HG03342 (cell line): Measurements from ENCODE around the gene SFXN5.

ENCODE experiments used
- ATAC-seq: cut with Tn5 transposase; IDR thresholded peaks from one replicate; pipeline ENCODE4 v1.9.1; 2021; ENCODE audit warnings: mild to moderate bottlenecking, moderate library complexity; ENCODE audit not compliant: unreplicated experiment

The SFXN5 gene

DNA sequence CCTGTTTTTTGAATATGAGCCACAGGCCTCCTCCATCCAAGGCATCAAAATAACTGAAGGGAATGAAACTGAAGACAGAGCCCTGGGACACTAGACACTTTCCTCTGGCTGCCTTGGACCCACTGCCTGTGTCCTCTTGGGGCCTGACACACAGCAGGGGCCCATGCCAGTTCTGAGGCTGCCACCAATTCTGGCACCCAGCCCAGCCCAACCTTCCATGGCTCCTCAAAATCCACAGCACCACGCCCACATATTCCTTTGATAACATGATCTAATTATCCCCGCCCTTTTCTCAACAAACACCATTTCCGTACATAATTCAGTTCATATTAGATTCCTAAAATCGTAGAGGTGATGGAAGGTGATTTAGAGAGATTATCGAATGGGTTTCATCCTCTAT is 90.0 kb downstream of the SFXN5 start:
- no peak for ATAC-seq

DNA sequence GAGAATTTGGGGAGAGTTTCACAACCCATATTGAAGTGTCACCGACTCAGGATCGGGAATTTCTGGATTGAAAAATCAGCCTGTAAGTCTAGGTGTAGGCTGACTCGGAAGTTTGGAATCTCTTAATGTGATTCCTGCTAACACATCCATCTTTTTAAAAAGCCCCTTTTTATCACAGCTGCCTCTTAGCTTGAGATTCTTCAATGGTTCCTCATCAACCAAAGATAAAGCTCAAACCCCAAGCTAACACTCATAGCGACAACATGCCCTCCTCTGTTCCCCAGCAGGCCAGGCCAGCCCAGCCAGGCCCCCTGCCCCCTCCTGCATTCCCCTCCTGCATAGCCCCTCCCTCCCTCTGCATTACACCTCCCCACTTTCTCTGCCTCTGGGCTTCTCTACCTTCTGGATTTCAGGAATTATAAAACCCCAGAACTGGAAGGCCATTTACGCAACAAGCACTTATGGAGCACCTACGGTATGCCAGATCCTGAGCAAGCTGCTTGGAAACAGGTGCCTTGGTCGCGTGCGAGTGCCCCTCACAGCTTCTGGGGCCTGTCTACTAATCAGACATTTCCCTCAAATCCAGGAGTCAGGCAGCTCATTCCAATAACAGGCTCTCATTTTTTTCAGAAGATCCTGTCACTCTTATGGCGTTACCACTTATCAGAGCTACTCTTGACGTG is 90.8 kb downstream of the SFXN5 start:
- no peak for ATAC-seq

- ATAC-seq = peak; percentile 66
These were observed 91.6 kb downstream of the SFXN5 start for GRCh38 chr2:72979896-72980295.

GRCh38 chr2:72975017-72975416 is 96.5 kb downstream of the SFXN5 start:
- no peak for ATAC-seq

DNA sequence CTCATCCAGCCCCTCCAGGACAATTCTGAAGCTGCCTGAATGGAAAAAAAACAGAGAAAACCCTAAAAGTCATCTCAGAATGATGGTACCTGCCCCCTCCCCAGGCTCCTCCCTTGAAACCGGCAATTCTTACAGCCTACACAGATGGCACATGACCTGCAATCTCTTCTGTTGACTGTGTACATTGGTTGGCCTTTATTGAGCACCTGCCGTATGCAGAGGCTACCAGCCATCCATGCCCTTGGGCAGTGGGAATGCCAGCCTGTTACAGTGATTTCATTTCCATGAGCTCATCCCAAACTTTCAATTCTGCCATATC is 97.1 kb downstream of the SFXN5 start:
- ATAC-seq = no peak

DNA sequence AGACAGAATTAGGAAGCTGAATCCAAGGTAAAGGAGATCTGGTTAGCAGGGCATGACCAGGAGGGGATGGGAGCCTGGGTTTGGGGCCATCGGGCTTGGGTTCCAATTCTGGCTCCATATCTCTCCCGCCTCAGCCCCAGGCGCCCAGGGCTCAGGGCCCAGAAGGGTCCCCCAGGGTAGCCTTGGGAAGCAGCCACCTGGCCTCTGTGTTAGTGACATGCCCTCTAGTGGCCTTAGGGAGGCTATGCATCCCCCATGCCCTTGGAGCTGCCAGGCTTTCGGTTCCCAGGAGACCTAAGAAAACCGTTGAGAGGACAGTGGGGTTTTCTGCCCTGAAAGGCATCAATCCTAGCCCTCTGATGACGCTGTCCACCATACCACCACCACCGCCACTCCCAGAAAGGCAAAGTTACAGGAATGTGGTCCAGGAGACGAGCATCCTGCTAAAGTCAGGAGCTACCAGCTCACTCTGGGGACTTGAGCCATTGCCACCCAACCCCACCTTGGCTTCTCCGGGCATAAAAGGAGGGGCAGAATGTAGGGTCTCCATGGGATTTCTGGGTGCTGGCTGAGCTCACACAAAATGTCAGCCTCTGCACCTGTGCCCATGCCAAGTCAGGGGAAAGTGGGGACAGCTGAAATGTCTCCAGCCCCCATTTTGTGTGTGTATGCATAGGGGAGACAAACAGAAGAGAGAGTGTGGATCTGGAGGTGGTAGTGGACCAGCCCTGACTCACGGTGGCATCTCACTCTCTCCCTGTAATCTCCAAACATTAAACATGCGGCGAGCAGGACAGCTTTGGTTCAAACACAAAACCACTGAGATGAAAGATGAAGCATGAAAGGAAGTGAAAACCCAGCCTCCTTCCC is 97.7 kb downstream of the SFXN5 start:
- ATAC-seq = peak; percentile 96

GRCh38 chr2:72973137-72973535 is 98.4 kb downstream of the SFXN5 start:
- ATAC-seq = no peak

GRCh38 chr2:72972352-72973136 is 99.0 kb downstream of the SFXN5 start:
- no peak for ATAC-seq

DNA sequence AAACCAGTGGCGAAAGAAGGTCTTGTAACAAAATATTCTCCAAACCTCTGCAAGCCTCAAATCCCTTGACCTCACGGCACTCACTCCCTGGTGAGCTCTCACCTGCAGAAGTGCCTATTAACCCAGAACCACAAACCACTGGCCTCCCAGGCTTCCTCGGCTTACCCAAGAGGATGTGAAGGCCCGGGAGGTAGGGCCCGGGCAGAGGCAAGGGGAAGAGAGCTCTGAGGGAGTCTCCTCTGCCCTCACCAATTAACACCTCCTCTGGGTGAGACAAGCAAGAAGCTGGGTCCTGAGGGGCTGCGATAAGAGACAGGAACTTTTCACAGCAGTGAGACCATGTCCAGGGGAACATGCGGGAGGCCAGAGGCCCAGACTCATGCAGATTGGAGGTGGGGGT is 100.5 kb downstream of the SFXN5 start:
- ATAC-seq = no peak

DNA sequence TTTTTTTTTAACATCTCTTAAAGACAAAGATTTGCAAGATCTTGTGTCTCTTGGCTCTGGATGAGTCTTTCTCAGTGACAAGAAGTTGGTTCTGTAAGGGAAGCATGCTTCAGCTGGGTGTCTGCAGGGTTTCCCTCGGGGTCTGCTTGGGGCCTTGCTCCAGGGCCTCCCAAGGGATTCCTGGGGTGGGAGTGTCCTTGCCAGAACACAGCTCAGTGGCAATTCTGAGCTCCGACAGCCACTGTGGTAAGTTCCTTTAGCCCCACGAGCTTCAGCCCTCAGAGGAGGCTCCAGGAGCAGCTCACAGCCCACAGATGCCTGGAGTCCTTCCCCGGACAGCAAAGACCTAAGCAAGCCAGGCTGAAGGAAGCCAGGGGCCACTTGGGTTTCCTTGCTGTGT is 101.8 kb downstream of the SFXN5 start:
- ATAC-seq = no peak

- ATAC-seq = no peak
These were observed 103.2 kb downstream of the SFXN5 start for GRCh38 chr2:72968286-72968685.

DNA sequence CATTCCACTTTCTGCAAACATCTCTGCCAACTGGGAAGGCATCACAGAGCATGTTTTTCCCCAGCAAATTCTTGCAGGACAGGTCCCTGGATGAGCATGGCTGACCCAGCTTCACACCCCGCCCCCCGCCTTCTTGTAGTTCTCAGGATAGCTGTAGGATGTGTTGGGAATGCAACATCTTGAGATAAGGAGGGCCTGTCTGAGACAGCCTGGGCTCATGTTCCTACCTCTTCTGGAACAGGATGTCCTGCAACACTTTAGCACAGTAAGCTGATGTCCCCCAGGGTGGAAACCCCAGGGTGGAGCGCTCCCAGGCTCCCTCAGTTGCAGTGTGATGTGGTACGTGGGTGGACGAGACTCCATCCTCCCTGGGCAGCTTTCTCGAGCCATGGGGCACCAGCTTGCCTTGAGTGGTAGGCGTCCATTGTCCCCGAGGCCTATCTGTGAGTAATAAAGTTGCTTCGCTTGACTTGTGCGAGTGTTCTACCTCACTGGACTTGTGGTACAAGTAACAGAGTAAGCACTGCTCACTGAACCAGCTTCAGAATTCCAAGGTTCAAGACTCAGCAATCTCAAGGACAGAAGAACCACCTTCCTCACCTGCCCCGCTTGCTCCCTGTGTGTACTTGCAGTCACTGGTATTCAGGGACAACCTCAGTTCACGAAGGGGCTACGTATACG is 105.6 kb downstream of the SFXN5 start:
- no peak for ATAC-seq

DNA sequence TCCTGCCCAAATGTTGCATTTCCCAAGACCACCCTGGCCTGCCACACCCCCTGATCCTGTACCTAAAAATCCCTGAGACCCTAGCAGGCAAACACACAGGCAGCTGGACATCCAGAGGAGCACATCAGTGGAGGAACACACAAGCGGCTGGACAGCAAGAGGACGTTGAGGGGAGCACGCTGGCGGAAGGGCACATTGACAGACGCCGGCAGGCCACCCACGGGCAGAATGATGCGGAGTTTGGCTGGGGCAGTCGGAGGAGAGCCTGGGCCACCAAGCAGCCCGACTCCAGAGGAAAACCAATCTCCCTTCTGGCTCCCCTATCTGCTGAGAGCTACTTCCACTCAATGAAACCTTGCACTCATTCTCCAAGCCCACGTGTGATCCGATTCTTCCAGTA is 106.5 kb downstream of the SFXN5 start:
- no peak for ATAC-seq

GRCh38 chr2:72964146-72964525 is 107.4 kb downstream of the SFXN5 start:
- ATAC-seq = no peak

- no peak for ATAC-seq
These were observed 107.9 kb downstream of the SFXN5 start for GRCh38 chr2:72963423-72964145.

DNA sequence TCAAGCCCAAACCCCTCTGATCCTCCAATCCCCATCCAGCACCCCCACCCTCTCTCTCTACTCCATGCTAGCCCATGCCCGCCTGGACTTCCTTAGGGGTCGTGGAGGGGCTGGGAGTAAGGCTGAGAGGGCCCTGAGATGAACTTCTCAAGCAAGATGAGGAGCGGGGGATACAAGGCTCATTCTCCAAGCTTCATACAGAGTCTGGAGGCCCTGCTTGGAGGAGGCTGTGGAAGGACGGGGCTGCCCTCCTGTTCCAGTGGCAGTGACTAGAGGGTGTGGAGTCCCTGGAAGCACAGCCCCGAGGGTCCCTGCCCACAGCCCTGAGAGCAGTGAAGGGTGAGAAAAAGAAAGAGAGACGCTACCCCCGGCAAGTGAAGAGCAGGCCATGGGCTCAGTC is 108.6 kb downstream of the SFXN5 start:
- no peak for ATAC-seq

- no peak for ATAC-seq
These were observed 109.6 kb downstream of the SFXN5 start for GRCh38 chr2:72961853-72962468.

- ATAC-seq = no peak
These were observed 110.3 kb downstream of the SFXN5 start for GRCh38 chr2:72961036-72961720.
